Adrenal gland (tissue), 5 donors: ENCODE data around the gene ANKRD36.
"Not testable (repeated sequence)": the region's sequence is repeated elsewhere in the genome, so short reads cannot be mapped to it uniquely, and the experiment has no call there.

ENCODE experiments used
- CTCF ChIP-seq, 6 experiments: fragments of 450-650 bp in 4 of 6; fragments of 200-600 bp in 2 of 6; sonication (generic) in 1 of 6; IDR thresholded peaks; 1 replicate in 5 of 6; 2 replicates in 1 of 6; pipeline versions ENCODE4 v1.5.1 to v1.8.0; 2016 to 2021; ENCODE audit warnings: antibody characterized with exemption in 6 of 6, mild to moderate bottlenecking in 2 of 6, moderate library complexity in 1 of 6
- POLR2A ChIP-seq, 2 donors: fragments of 450-650 bp; IDR thresholded peaks; one replicate each; pipeline ENCODE4 v1.6.1; 2017; ENCODE audit warnings: antibody characterized with exemption in 2 of 2, mild to moderate bottlenecking in 2 of 2, moderate library complexity in 1 of 2
- donor health status: DM: no; HTN: no; CAD: no.

DNA sequence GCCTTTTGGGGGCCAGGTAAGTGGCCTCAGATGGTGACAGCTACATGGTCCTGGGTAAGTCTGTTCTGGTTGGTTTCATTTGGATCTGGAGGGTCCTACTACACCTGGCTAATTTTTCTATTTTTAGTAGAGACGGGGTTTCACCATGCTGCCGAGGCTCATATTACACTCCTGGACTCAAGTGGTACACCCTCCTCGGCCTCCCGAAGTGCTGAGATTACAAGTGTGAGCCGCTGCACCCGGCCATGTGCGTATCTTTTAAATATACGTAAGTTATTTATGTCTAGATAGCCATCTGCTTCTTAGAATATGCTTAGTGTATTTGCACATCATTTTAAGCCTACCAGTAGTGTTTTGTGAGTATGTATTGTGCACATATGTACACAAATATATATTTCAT, 35.7 kb upstream of the ANKRD36 start:
- TF ChIP-seq CTCF, POLR2A (IDR thresholded peaks at IDR 0.05): not testable (repeated sequence)
